HG03432 (cell line): ENCODE data around the gene TOGARAM2.

ENCODE experiments used
- ATAC-seq: cut with Tn5 transposase; IDR thresholded peaks from one replicate; pipeline ENCODE4 v1.9.1; 2021; ENCODE audit warnings: mild to moderate bottlenecking, moderate library complexity; ENCODE audit not compliant: unreplicated experiment

Gene TOGARAM2

GRCh38 chr2:29051730-29052129, 70.6 kb downstream of the TOGARAM2 start:
- no peak for ATAC-seq

GRCh38 chr2:29052807-29053206, 71.7 kb downstream of the TOGARAM2 start:
- ATAC-seq = no peak

GRCh38 chr2:29053223-29053622, 72.1 kb downstream of the TOGARAM2 start:
- ATAC-seq = peak; percentile 67

- ATAC-seq = no peak
These were observed 72.7 kb downstream of the TOGARAM2 start for GRCh38 chr2:29053670-29054400.

- ATAC-seq = no peak
These were observed 73.3 kb downstream of the TOGARAM2 start for GRCh38 chr2:29054430-29054829.

GRCh38 chr2:29055601-29056000, 74.5 kb downstream of the TOGARAM2 start:
- ATAC-seq = no peak

- ATAC-seq = no peak
These were observed 75.4 kb downstream of the TOGARAM2 start for GRCh38 chr2:29056452-29056851.

- no peak for ATAC-seq
These were observed 75.9 kb downstream of the TOGARAM2 start for GRCh38 chr2:29057006-29057405.

GRCh38 chr2:29059624-29060023, 78.5 kb downstream of the TOGARAM2 start:
- ATAC-seq = no peak

- ATAC-seq = no peak
These were observed 79.3 kb downstream of the TOGARAM2 start for GRCh38 chr2:29060441-29060840.

- ATAC-seq = no peak
These were observed 80.1 kb downstream of the TOGARAM2 start for GRCh38 chr2:29061176-29061575.

GRCh38 chr2:29061616-29062015, 80.5 kb downstream of the TOGARAM2 start:
- ATAC-seq = no peak

- no peak for ATAC-seq
These were observed 81.3 kb downstream of the TOGARAM2 start for GRCh38 chr2:29062371-29062770.

- ATAC-seq = no peak
These were observed 82.0 kb downstream of the TOGARAM2 start for GRCh38 chr2:29063056-29063455.

GRCh38 chr2:29063646-29064345, 82.7 kb downstream of the TOGARAM2 start:
- no peak for ATAC-seq

GRCh38 chr2:29064346-29064715, 83.2 kb downstream of the TOGARAM2 start:
- ATAC-seq = no peak

- ATAC-seq = no peak
These were observed 83.6 kb downstream of the TOGARAM2 start for GRCh38 chr2:29064746-29065067.

GRCh38 chr2:29065068-29065811, 84.1 kb downstream of the TOGARAM2 start:
- no peak for ATAC-seq

- no peak for ATAC-seq
These were observed 85.3 kb downstream of the TOGARAM2 start for GRCh38 chr2:29066271-29066860.

- ATAC-seq = no peak
These were observed 86.0 kb downstream of the TOGARAM2 start for GRCh38 chr2:29066997-29067605.

- ATAC-seq = no peak
These were observed 87.4 kb downstream of the TOGARAM2 start for GRCh38 chr2:29068513-29068912.
